GM19438 (cell line): Measurements from ENCODE around the gene JMJD6.
"Not testable (repeated sequence)": the region's sequence is repeated elsewhere in the genome, so short reads cannot be mapped to it uniquely, and the experiment has no call there.

ENCODE experiments used
- ATAC-seq: cut with Tn5 transposase; IDR thresholded peaks from one replicate; pipeline ENCODE4 v1.9.1; 2021; ENCODE audit warnings: low read depth; ENCODE audit not compliant: unreplicated experiment

Gene JMJD6

GRCh38 chr17:76718516-76718915 is 7.9 kb downstream of the JMJD6 start:
- ATAC-seq = no peak

- ATAC-seq = no peak
Measured at GRCh38 chr17:76716839-76717215, 9.6 kb downstream of the JMJD6 start.

GRCh38 chr17:76716146-76716838 is 10.1 kb downstream of the JMJD6 start:
- no peak for ATAC-seq

- ATAC-seq = no peak
Measured at GRCh38 chr17:76715496-76715830, 10.9 kb downstream of the JMJD6 start.

GRCh38 chr17:76714822-76715495 is 11.4 kb downstream of the JMJD6 start:
- ATAC-seq = no peak

- no peak for ATAC-seq
Measured at GRCh38 chr17:76714336-76714735, 12.1 kb downstream of the JMJD6 start.

GRCh38 chr17:76713765-76714164 is 12.6 kb downstream of the JMJD6 start:
- ATAC-seq = no peak

GRCh38 chr17:76712321-76712720 is 14.1 kb downstream of the JMJD6 start:
- not testable (repeated sequence) for ATAC-seq

GRCh38 chr17:76710863-76711611 is 15.4 kb downstream of the JMJD6 start, which contains the start of gene MXRA7:
TSS of gene MXRA7 (minus strand) at chr17:76710965. CDS start at chr17:76710946, 19 bp downstream.
- ATAC-seq = no peak

- not testable (repeated sequence) for ATAC-seq
Measured at GRCh38 chr17:76709951-76710862, 16.2 kb downstream of the JMJD6 start.

GRCh38 chr17:76709077-76709950 is 17.1 kb downstream of the JMJD6 start:
- ATAC-seq = no peak

- no peak for ATAC-seq
Measured at GRCh38 chr17:76707985-76708807, 18.2 kb downstream of the JMJD6 start.

- ATAC-seq = no peak
Measured at GRCh38 chr17:76706817-76707216, 19.6 kb downstream of the JMJD6 start.

GRCh38 chr17:76704805-76705204 is 21.6 kb downstream of the JMJD6 start:
- ATAC-seq = no peak

- no peak for ATAC-seq
Measured at GRCh38 chr17:76702941-76703637, 23.3 kb downstream of the JMJD6 start.

- ATAC-seq = no peak
Measured at GRCh38 chr17:76702076-76702475, 24.3 kb downstream of the JMJD6 start.

GRCh38 chr17:76701471-76701967 is 24.9 kb downstream of the JMJD6 start:
- ATAC-seq = no peak
